HepG2 (cell line): ENCODE data around the gene METRN. TPM values are rescaled to one million over a fixed set of nuclear protein-coding genes. Genes with fewer than 3 reads are reported as not detected.
"Not testable (repeated sequence)": the region's sequence is repeated elsewhere in the genome, so short reads cannot be mapped to it uniquely, and the experiment has no call there.

Experiments
- ATAC-seq: fragments of 200-7000 bp; cut with Tn5 transposase; 3 replicates; pipeline ENCODE4 v1.9.1; 2020; ENCODE audit warnings: mild to moderate bottlenecking, moderate library complexity
- BruUV-seq: library from RNA; stranded (reverse); fragments of 400-500 nt; replicated peaks from 2 replicates; lab custom pipeline; 2021; lab: Mats Ljungman, UMichigan
- CTCF ChIA-PET: fragments of 300-600 bp; formaldehyde crosslinking; extraction: SDS; loops from one replicate; lab custom pipeline; 2021; ENCODE audit warnings: low total read pairs, inconsistent platforms, low intra/inter-chr PET ratio; lab: Yijun Ruan, JAX
- POLR2A ChIA-PET: fragments of 350-600 bp; sonication (Branson Sonifier 250); formaldehyde crosslinking; loops from one replicate; lab custom pipeline; 2020; ENCODE audit warnings: antibody characterized with exemption, inconsistent platforms; lab: Yijun Ruan, JAX
- DNase-seq: peaks from one replicate; pipeline ENCODE4 v3.0.0-alpha.2; 2015; ENCODE audit warnings: low spot score
- FAIRE-seq: peaks from 3 replicates; lab custom pipeline; 2011; peaks lifted over from hg19 to GRCh38; lab: Jason Lieb, UNC
- H2AFZ ChIP-seq: one replicate; pipeline ENCODE4 v1.6.1; 2011; ENCODE audit warnings: low read length, inconsistent platforms
- H3K27ac ChIP-seq: fragments of 300-600 bp; 3 replicates; pipeline ENCODE4 v1.8.0; 2011; ENCODE audit warnings: mixed run types, mild to moderate bottlenecking, mixed read lengths, low read length, inconsistent platforms; ENCODE audit not compliant: insufficient read depth; ENCODE audit errors: extremely low read length
- H3K27me3 ChIP-seq, 2 experiments: fragments of 200-600 bp in 1 of 2; 2 replicates in 1 of 2; 3 replicates in 1 of 2; pipeline versions ENCODE4 v1.6.0 to v1.8.0; 2011; ENCODE audit warnings: low read length in 2 of 2, mild to moderate bottlenecking in 2 of 2, moderate library complexity in 2 of 2, inconsistent platforms in 1 of 2; ENCODE audit not compliant: insufficient read depth in 2 of 2, control insufficient read depth in 1 of 2
- H3K36me3 ChIP-seq, 2 experiments: fragments of 200-600 bp in 1 of 2; replicated peaks in 1 of 2; 2 replicates in 1 of 2; 3 replicates in 1 of 2; pipeline versions ENCODE4 v1.5.1 to v1.8.0; 2011; ENCODE audit warnings: low read length in 2 of 2, inconsistent platforms in 1 of 2; ENCODE audit not compliant: insufficient read depth in 2 of 2, control insufficient read depth in 1 of 2
- H3K4me1 ChIP-seq: 2 replicates; pipeline ENCODE4 v1.5.1; 2012; ENCODE audit warnings: low read length, inconsistent platforms; ENCODE audit not compliant: insufficient read depth
- H3K4me2 ChIP-seq: 2 replicates; pipeline ENCODE4 v1.6.0; 2011; ENCODE audit warnings: low read depth, low read length, inconsistent platforms
- H3K4me3 ChIP-seq, 3 experiments: fragments of 200-600 bp in 1 of 3; sonication (generic), shearing (Covaris generic) in 1 of 3; replicated peaks in 1 of 3; 2 replicates each; pipeline ENCODE4 v1.5.1; 2011 to 2016; ENCODE audit warnings: low read length in 3 of 3, inconsistent platforms in 2 of 3, low read depth in 2 of 3, mild to moderate bottlenecking in 2 of 3, control low read depth in 1 of 3, mixed read lengths in 1 of 3; ENCODE audit not compliant: insufficient read depth in 1 of 3
- H3K79me2 ChIP-seq: one replicate; pipeline ENCODE4 v1.6.1; 2011; ENCODE audit warnings: low read length, inconsistent platforms; ENCODE audit not compliant: insufficient read depth
- H3K9ac ChIP-seq: 2 replicates; pipeline ENCODE4 v1.6.0; 2011; ENCODE audit warnings: mild to moderate bottlenecking, low read depth, low read length, inconsistent platforms; ENCODE audit not compliant: insufficient read depth
- H3K9me3 ChIP-seq: 2 replicates; pipeline ENCODE4 v1.5.1; 2012; ENCODE audit warnings: mild to moderate bottlenecking, low read length
- H4K20me1 ChIP-seq: 2 replicates; pipeline ENCODE4 v1.6.0; 2011; ENCODE audit warnings: inconsistent platforms, mild to moderate bottlenecking, low read length, moderate library complexity; ENCODE audit not compliant: insufficient read depth
- ADNP ChIP-seq: sonication (generic); formaldehyde crosslinking; IDR thresholded peaks from 2 replicates; pipeline ENCODE4 v1.4.0; 2020; ENCODE audit warnings: missing genetic modification reagents
- BCL3 ChIP-seq: sonication (generic); formaldehyde crosslinking; IDR thresholded peaks from 2 replicates; pipeline ENCODE4 v1.5.1; 2020; ENCODE audit warnings: mild to moderate bottlenecking, missing genetic modification reagents, moderate library complexity
- CEBPB ChIP-seq: IDR thresholded peaks from 2 replicates; pipeline ENCODE4 v1.6.1; 2011; ENCODE audit warnings: low read depth, low read length, improper control_type of control experiment, borderline replicate concordance
- CREB1 ChIP-seq, 2 experiments: fragments of 450-650 bp in 1 of 2; IDR thresholded peaks; 2 replicates each; pipeline ENCODE4 v1.6.1; 2016 to 2017; ENCODE audit warnings: control low read depth in 1 of 2, mild to moderate bottlenecking in 1 of 2, missing compliant biosample characterization in 1 of 2, missing genetic modification characterization in 1 of 2
- CTCF ChIP-seq: sonication (generic); formaldehyde crosslinking; IDR thresholded peaks from 2 replicates; pipeline ENCODE4 v1.5.0; 2020; ENCODE audit warnings: mild to moderate bottlenecking, missing genetic modification reagents, moderate library complexity
- FOSL2 ChIP-seq: sonication (generic); formaldehyde crosslinking; IDR thresholded peaks from 2 replicates; pipeline ENCODE4 v1.4.0; 2020; ENCODE audit warnings: missing genetic modification reagents
- HMGXB4 ChIP-seq, 2 experiments: sonication (generic) in 1 of 2; formaldehyde crosslinking in 1 of 2; IDR thresholded peaks; 2 replicates each; pipeline versions ENCODE4 v1.4.0 to v1.6.1; 2018 to 2020; ENCODE audit warnings: missing genetic modification reagents in 2 of 2, borderline replicate concordance in 1 of 2, low read depth in 1 of 2, mild to moderate bottlenecking in 1 of 2, missing biosample characterization in 1 of 2
- MXD3 ChIP-seq: IDR thresholded peaks from 2 replicates; pipeline ENCODE4 v1.6.1; 2016; ENCODE audit warnings: mild to moderate bottlenecking, missing biosample characterization, missing genetic modification reagents
- SAP130 ChIP-seq: IDR thresholded peaks from 2 replicates; pipeline ENCODE4 v1.6.1; 2016; ENCODE audit warnings: low read depth
- STAG1 ChIP-seq: sonication (generic); formaldehyde crosslinking; IDR thresholded peaks from 2 replicates; pipeline ENCODE4 v1.4.0; 2020; ENCODE audit warnings: missing genetic modification reagents
- TFE3 ChIP-seq: IDR thresholded peaks from 2 replicates; pipeline ENCODE4 v1.6.1; 2016
- ZNF350 ChIP-seq: sonication (generic); formaldehyde crosslinking; IDR thresholded peaks from 2 replicates; pipeline ENCODE4 v1.4.0; 2020; ENCODE audit warnings: mild to moderate bottlenecking, low read depth, missing genetic modification reagents, borderline replicate concordance
- ZNF580 ChIP-seq: IDR thresholded peaks from 2 replicates; pipeline ENCODE4 v1.6.1; 2016; ENCODE audit warnings: low read depth, borderline replicate concordance
- ZNF614 ChIP-seq: IDR thresholded peaks from 2 replicates; pipeline ENCODE4 v1.6.1; 2018; ENCODE audit warnings: missing biosample characterization, missing genetic modification reagents, inconsistent platforms, borderline replicate concordance
- WGBS: methylation state at CpG from one replicate; pipeline ENCODE4 v1.1.6; 2017; ENCODE audit warnings: low lambda C conversion rate; 5-methylcytosine and 5-hydroxymethylcytosine counted together
- in situ Hi-C: cut with HindIII; loops from 2 replicates; pipeline ENCODE4 v1.10.0; 2017; ENCODE audit warnings: low pct_unique_long_range_greater_than_20kb; ENCODE audit not compliant: extremely low pct_ligation_motif_present
- intact Hi-C: fragments of 100-400 bp; cut with micrococcal nuclease; formaldehyde crosslinking; loops from one replicate; pipeline ENCODE4 v1.10.0; 2022; ENCODE audit not compliant: unreplicated experiment
- polyA plus RNA-seq, 8 experiments: library from polyadenylated mRNA; depleted of rRNA in 3 of 8; stranded (reverse) in 7 of 8; unstranded in 1 of 8; fragments of >200 nt; fragmentation: Illumina TruSeq in 4 of 8; extraction: Trizol in 4 of 8; gene quantifications; 2 replicates each; pipeline versions ENCODE4 v1.2.1 to v1.2.3, GENCODE V29; 2011 to 2016; ENCODE audit warnings: low read depth in 4 of 8, missing spikeins in 1 of 8, mixed read lengths in 1 of 8; ENCODE audit not compliant: insufficient read depth in 1 of 8
- total RNA-seq, 5 experiments: library from RNA; depleted of rRNA; stranded (reverse); fragments of >200 nt; fragmentation: Illumina TruSeq; extraction: Trizol; gene quantifications; 2 replicates each; pipeline ENCODE4 v1.2.3, GENCODE V29; 2016; ENCODE audit warnings: low read depth in 1 of 5

The METRN gene
- total and polyA plus RNA-seq, 2 of the 13 experiments (the other 11 are each of a cell fraction or from before 2014, with no cell fraction given): 25.5 to 46.1 TPM

GRCh38 chr16:712740-713250 is 2.1 kb upstream of the METRN start:
- H3K36me3 ChIP-seq; BruUV-seq; H3K79me2 ChIP-seq; H3K27ac ChIP-seq; intact Hi-C loops; H3K9me3 ChIP-seq; H2AFZ ChIP-seq; H3K9ac ChIP-seq; H3K4me2 ChIP-seq; H4K20me1 ChIP-seq; H3K4me3 ChIP-seq; TF ChIP-seq CREB1 (CRISPR knock-in tag; IDR thresholded peaks at IDR 0.05): not testable (repeated sequence)
- DNase-seq (peak; percentile 93), FAIRE-seq (peak; percentile 83), ATAC-seq (peak; percentile 14)
- in situ Hi-C loops: loop anchor here (5.0 kb wide), 1 partner anchor 75 kb away; the partner anchor contains the start of genes CHTF18 and RPUSD1
- Histone ChIP-seq H3K27me3 (peaks cover 3 to 36% of the 10 kb centered on the region in 2 experiments; a peak in 4 of 5 replicates), H3K4me1 (peaks cover 35% of the 10 kb centered on the region)
- POLR2A ChIA-PET: interaction anchor here (0.6 to 1.4 kb wide), 8 partner anchors 8 to 75 kb away, joined by 3 to 9 read pairs (median 4); partner anchors contain the start of genes ANTKMT, CHTF18, CIAO3 and HAGHL
- CTCF ChIA-PET: interaction anchor here (1.1 to 2.3 kb wide), 3 partner anchors 21 to 73 kb away, joined by 3 to 19 read pairs (median 13); partner anchors contain the start of gene CIAO3
- 22% methylated on average over 13 of the region's 13 CpGs for WGBS
- TF ChIP-seq CEBPB (peak; percentile 81), SAP130 (CRISPR knock-in tag) (peak; percentile 72; the same call in 1 of the 2 replicates), ZNF614 (CRISPR knock-in tag) (peak; percentile 86; the same call in 1 of the 2 replicates), CTCF (CRISPR knock-in tag) (peak; percentile 81), STAG1 (CRISPR knock-in tag) (peak; percentile 55), ZNF350 (CRISPR knock-in tag) (peak; percentile 65; the same call in 1 of the 2 replicates), FOSL2 (peak; percentile 97), BCL3 (CRISPR knock-in tag) (0 out of 2 replicates have a peak, but pooled peaks have one; percentile 30), TFE3 (CRISPR knock-in tag) (peak; percentile 83; the same call in 1 of the 2 replicates), CREB1 (IDR thresholded peaks at IDR 0.05) (0 out of 2 replicates have a peak, but pooled peaks have one; percentile 10), ZNF580 (0 out of 2 replicates have a peak, but pooled peaks have one; percentile 43), HMGXB4 (CRISPR knock-in tag; IDR thresholded peaks at IDR 0.05; ENCODE audit: borderline replicate concordance in 1 of 2, low read depth in 1 of 2) (peak in 1 of 2 experiments; percentile 41; a peak in 2 of 4 replicates), ADNP (CRISPR knock-in tag) (peak; percentile 79), MXD3 (CRISPR knock-in tag) (0 out of 2 replicates have a peak, but pooled peaks have one; percentile 13)
